Activated CD8-positive, alpha-beta T cell treated with anti-CD3 and anti-CD28 coated beads for 36 hours (primary cell): ENCODE measurements around the gene LARGE1. TPM values are rescaled to one million over a fixed set of nuclear protein-coding genes. Genes with fewer than 3 reads are reported as not detected.
"Not testable (repeated sequence)": the region's sequence is repeated elsewhere in the genome, so short reads cannot be mapped to it uniquely, and the experiment has no call there.

Experiments
- ATAC-seq: fragments of 200-7000 bp; cut with Tn5 transposase; one replicate; pipeline ENCODE4 v1.10.0; 2021; ENCODE audit warnings: mild to moderate bottlenecking, moderate library complexity
- CTCF ChIA-PET: fragments of 350-600 bp; sonication (Branson Sonifier 250); formaldehyde crosslinking; loops from one replicate; lab custom pipeline; 2021; ENCODE audit warnings: antibody characterized with exemption; lab: Charles Lee
- POLR2A ChIA-PET: fragments of 350-600 bp; sonication (Branson Sonifier 250); formaldehyde crosslinking; loops from one replicate; lab custom pipeline; 2021; ENCODE audit warnings: antibody characterized with exemption; lab: Charles Lee
- DNase-seq: peaks from one replicate; pipeline ENCODE4 v3.0.0-alpha.2; 2020
- H3K27ac Mint-ChIP-seq: one replicate; pipeline ENCODE4 v1.8.0; 2021; ENCODE audit warnings: mild to moderate bottlenecking, mixed read lengths
- H3K27me3 Mint-ChIP-seq: one replicate; pipeline ENCODE4 v1.8.0; 2021; ENCODE audit warnings: mixed read lengths
- H3K36me3 Mint-ChIP-seq: one replicate; pipeline ENCODE4 v1.8.0; 2021; ENCODE audit warnings: low read depth, mixed read lengths
- H3K4me1 Mint-ChIP-seq: one replicate; pipeline ENCODE4 v1.8.0; 2021; ENCODE audit warnings: low read depth, mixed read lengths
- H3K4me3 Mint-ChIP-seq: one replicate; pipeline ENCODE4 v1.8.0; 2021; ENCODE audit warnings: mild to moderate bottlenecking, moderate library complexity, mixed read lengths
- H3K9me3 Mint-ChIP-seq: one replicate; pipeline ENCODE4 v1.8.0; 2021; ENCODE audit warnings: mixed read lengths
- CTCF ChIP-seq: fragments of 200-600 bp; IDR thresholded peaks from one replicate; pipeline ENCODE4 v1.8.0; 2022; ENCODE audit warnings: antibody characterized with exemption, mild to moderate bottlenecking
- intact Hi-C: fragments of 100-400 bp; cut with micrococcal nuclease; formaldehyde crosslinking; loops from one replicate; pipeline ENCODE4 v1.10.0; 2022
- total RNA-seq, 2 experiments: library from RNA; stranded (reverse); gene quantifications; one replicate each; pipeline ENCODE4 v1.2.3, GENCODE V29; 2021

The LARGE1 gene
- total RNA-seq, 2 experiments from 2014 or later, result 0.31 to 0.32 TPM

- TF ChIP-seq CTCF, result no peak
- DNase-seq (no peak), ATAC-seq (no peak)
- no peaks in the 10 kb centered on the region for H3K36me3 Mint-ChIP-seq
- intact Hi-C loops, result no loop called here
- ChIA-PET POLR2A (no interaction called here), CTCF (no interaction called here)
- H3K27me3 Mint-ChIP-seq, result no peaks in the 10 kb centered on the region
- no peaks in the 10 kb centered on the region for H3K9me3 Mint-ChIP-seq
- H3K27ac Mint-ChIP-seq, result no peak overlapping the region
- no peak overlapping the region for H3K4me3 Mint-ChIP-seq
- peaks cover 1% of the 10 kb centered on the region for H3K4me1 Mint-ChIP-seq
Measured at GRCh38 chr22:33859311-33859710, 61.0 kb downstream of the LARGE1 start.

GRCh38 chr22:33858653-33859052 lies 61.6 kb downstream of the LARGE1 start:
- H3K27me3 Mint-ChIP-seq, DNase-seq, ATAC-seq, intact Hi-C loops, H3K27ac Mint-ChIP-seq, H3K4me3 Mint-ChIP-seq, POLR2A ChIA-PET, H3K9me3 Mint-ChIP-seq, CTCF ChIA-PET, H3K36me3 Mint-ChIP-seq, H3K4me1 Mint-ChIP-seq: not testable (repeated sequence)

GRCh38 chr22:33857767-33858166 lies 62.5 kb downstream of the LARGE1 start:
- intact Hi-C loops, H3K9me3 Mint-ChIP-seq, H3K27me3 Mint-ChIP-seq, H3K4me3 Mint-ChIP-seq, POLR2A ChIA-PET, ATAC-seq, DNase-seq, H3K27ac Mint-ChIP-seq, CTCF ChIA-PET, H3K36me3 Mint-ChIP-seq: not testable (repeated sequence)
- H3K4me1 Mint-ChIP-seq, result peaks cover 11% of the 10 kb centered on the region

- TF ChIP-seq CTCF, result no peak
- DNase-seq (no peak), ATAC-seq (no peak)
- Mint-ChIP-seq H3K36me3 (no peaks in the 10 kb centered on the region), H3K4me3 (no peak overlapping the region), H3K27me3 (no peaks in the 10 kb centered on the region), H3K27ac (no peak overlapping the region), H3K4me1 (peaks cover 11% of the 10 kb centered on the region), H3K9me3 (no peaks in the 10 kb centered on the region)
- POLR2A ChIA-PET, result no interaction called here
- intact Hi-C loops, result no loop called here
- CTCF ChIA-PET, result no interaction called here
Measured at GRCh38 chr22:33854724-33855123, 65.6 kb downstream of the LARGE1 start.

- Mint-ChIP-seq H3K36me3 (no peaks in the 10 kb centered on the region), H3K27me3 (no peaks in the 10 kb centered on the region), H3K27ac (peak overlapping the region; percentile 7), H3K4me3 (peak overlapping the region; percentile 50), H3K9me3 (no peaks in the 10 kb centered on the region), H3K4me1 (peaks cover 11% of the 10 kb centered on the region)
- no peak for ATAC-seq
- intact Hi-C loops, result no loop called here
- POLR2A ChIA-PET, result no interaction called here
- CTCF ChIA-PET, result no interaction called here
- DNase-seq, result peak; percentile 4
- TF ChIP-seq CTCF, result no peak
Measured at GRCh38 chr22:33853200-33854097, 66.8 kb downstream of the LARGE1 start.

GRCh38 chr22:33851821-33852384 lies 68.4 kb downstream of the LARGE1 start:
- H3K4me1 Mint-ChIP-seq, result peaks cover 11% of the 10 kb centered on the region
- peaks cover 4% of the 10 kb centered on the region for H3K9me3 Mint-ChIP-seq
- no peak for DNase-seq
- H3K27ac Mint-ChIP-seq, result no peak overlapping the region
- POLR2A ChIA-PET, result no interaction called here
- no peak for TF ChIP-seq CTCF
- intact Hi-C loops, result no loop called here
- ATAC-seq, result no peak
- H3K4me3 Mint-ChIP-seq, result no peak overlapping the region
- CTCF ChIA-PET, result no interaction called here
- no peaks in the 10 kb centered on the region for H3K27me3 Mint-ChIP-seq
- no peaks in the 10 kb centered on the region for H3K36me3 Mint-ChIP-seq
